Right lobe of liver (tissue), 6 donors: ENCODE results near the gene MPEG1. TPM values are rescaled to one million over a fixed set of nuclear protein-coding genes. Genes with fewer than 3 reads are reported as not detected.

Experiments used
- ATAC-seq, 4 donors: fragments of 200-7000 bp; cut with Tn5 transposase; one replicate each; pipeline ENCODE4 v1.9.1; 2020; ENCODE audit warnings: mild to moderate bottlenecking in 4 of 4, moderate library complexity in 4 of 4
- DNase-seq, 3 donors: peaks; one replicate each; pipeline ENCODE4 v3.0.0-alpha.2; 2020
- H3K27ac ChIP-seq, 3 donors: fragments of 200-600 bp; one replicate each; pipeline ENCODE4 v1.8.0; 2022
- H3K27me3 ChIP-seq, 2 donors: fragments of 200-600 bp; one replicate each; pipeline ENCODE4 v1.8.0; 2022
- H3K36me3 ChIP-seq, 4 donors: fragments of 200-600 bp; sonication (generic) in 1 of 4; one replicate each; pipeline versions ENCODE4 v1.5.1 to v1.8.0; 2017 to 2022; ENCODE audit warnings: control low read depth in 1 of 4
- H3K4me1 ChIP-seq, 4 donors: fragments of 200-600 bp; sonication (generic) in 1 of 4; one replicate each; pipeline versions ENCODE4 v1.5.1 to v1.8.0; 2017 to 2022; ENCODE audit warnings: control low read depth in 1 of 4
- H3K4me3 ChIP-seq, 3 donors: fragments of 200-600 bp; one replicate each; pipeline ENCODE4 v1.8.0; 2022
- H3K9me3 ChIP-seq, 4 donors: fragments of 200-600 bp; sonication (generic) in 1 of 4; one replicate each; pipeline versions ENCODE4 v1.5.1 to v1.8.0; 2017 to 2022; ENCODE audit warnings: control low read depth in 1 of 4
- POLR2A ChIP-seq: fragments of 450-650 bp; IDR thresholded peaks from one replicate; pipeline ENCODE4 v1.6.1; 2017; ENCODE audit warnings: antibody characterized with exemption, mild to moderate bottlenecking
- WGBS: methylation state at CpG from one replicate; pipeline ENCODE4 v1.1.6; 2018; ENCODE audit warnings: low coverage, low lambda C conversion rate; ENCODE audit not compliant: insufficient coverage; ENCODE audit errors: missing lambda C conversion rate; 5-methylcytosine and 5-hydroxymethylcytosine counted together
- intact Hi-C, 2 donors: fragments of 100-400 bp; cut with DNase I; formaldehyde crosslinking; loops; one replicate each; pipeline versions ENCODE4 v1.11.2 to v1.14.1; 2022
- total RNA-seq, 6 experiments: library from RNA; depleted of rRNA in 2 of 6; stranded (reverse); fragments of >200 nt in 2 of 6; fragmentation: NEBNext Ultra II Directional in 3 of 6; extraction: Animal tissue kit (Norgen Biotek cat#: 25700) in 3 of 6; gene quantifications; one replicate each; pipeline versions ENCODE4 v1.1.0 to v1.2.4, GENCODE V29; 2016 to 2023
- TF ChIP-seq, protein P1 (sequence below), 4 donors: fragments of 200-600 bp in 3 of 4; fragments of 450-650 bp in 1 of 4; IDR thresholded peaks; one replicate each; pipeline versions ENCODE4 v1.5.1 to v1.8.0; 2016 to 2022; ENCODE audit warnings: antibody characterized with exemption in 4 of 4, mild to moderate bottlenecking in 2 of 4
- donor health status: DM: no; HTN: yes; CAD: no.
- donor health status: DM: no; HTN: no; CAD: no.
- donor health status: DM: no; HTN: no; CAD: no.
- donor health status: DM: no; HTN: yes; CAD: no.
- donor health status: DM: no; HTN: yes; CAD: no.

The MPEG1 gene
- total RNA-seq, 6 experiments from 2014 or later = 5.6 to 22.6 (median 7.4) TPM

DNA sequence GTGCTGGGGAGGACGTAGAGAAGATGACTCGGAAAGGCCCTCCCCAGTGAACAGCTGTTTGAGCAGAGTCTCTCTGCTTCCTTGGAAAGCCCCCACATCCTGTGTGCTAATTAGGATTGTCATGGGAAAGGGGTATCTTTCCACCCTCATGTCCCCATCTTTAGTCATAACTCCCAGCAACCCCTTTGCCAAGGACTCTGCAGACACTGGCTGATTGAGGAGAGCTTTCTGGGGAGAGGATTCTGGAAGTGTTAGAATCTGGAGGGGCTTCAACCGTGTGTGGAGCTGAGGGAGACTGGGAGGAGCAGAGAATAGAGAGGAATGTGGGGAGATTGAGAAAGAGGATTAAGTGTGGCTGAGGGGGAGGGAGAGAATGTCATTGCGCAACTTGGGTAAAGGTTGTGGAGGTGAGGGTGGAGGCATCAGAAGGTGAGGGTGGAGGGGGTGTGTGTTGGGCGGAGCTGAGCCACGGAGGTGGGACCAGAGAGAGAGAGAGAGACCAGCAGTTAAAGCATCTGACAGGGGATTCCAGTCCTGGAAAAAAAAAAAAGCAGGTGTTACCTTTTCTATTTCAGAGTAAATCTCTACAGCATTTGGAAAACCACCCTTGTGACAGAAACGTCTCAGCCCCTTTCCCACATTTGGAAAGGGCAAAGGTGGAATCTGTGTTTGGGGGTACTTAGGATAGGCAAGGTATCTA is 38.6 kb downstream of the MPEG1 start:
- TF ChIP-seq POLR2A = peak; percentile 42
- TF ChIP-seq, protein P1, sequence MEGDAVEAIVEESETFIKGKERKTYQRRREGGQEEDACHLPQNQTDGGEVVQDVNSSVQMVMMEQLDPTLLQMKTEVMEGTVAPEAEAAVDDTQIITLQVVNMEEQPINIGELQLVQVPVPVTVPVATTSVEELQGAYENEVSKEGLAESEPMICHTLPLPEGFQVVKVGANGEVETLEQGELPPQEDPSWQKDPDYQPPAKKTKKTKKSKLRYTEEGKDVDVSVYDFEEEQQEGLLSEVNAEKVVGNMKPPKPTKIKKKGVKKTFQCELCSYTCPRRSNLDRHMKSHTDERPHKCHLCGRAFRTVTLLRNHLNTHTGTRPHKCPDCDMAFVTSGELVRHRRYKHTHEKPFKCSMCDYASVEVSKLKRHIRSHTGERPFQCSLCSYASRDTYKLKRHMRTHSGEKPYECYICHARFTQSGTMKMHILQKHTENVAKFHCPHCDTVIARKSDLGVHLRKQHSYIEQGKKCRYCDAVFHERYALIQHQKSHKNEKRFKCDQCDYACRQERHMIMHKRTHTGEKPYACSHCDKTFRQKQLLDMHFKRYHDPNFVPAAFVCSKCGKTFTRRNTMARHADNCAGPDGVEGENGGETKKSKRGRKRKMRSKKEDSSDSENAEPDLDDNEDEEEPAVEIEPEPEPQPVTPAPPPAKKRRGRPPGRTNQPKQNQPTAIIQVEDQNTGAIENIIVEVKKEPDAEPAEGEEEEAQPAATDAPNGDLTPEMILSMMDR (IDR thresholded peaks at IDR 0.05) = no peak
- DNase-seq (peak; percentile 76 to 92 (median 88)), ATAC-seq (peak; percentile 64 to 80 (median 75))

DNA sequence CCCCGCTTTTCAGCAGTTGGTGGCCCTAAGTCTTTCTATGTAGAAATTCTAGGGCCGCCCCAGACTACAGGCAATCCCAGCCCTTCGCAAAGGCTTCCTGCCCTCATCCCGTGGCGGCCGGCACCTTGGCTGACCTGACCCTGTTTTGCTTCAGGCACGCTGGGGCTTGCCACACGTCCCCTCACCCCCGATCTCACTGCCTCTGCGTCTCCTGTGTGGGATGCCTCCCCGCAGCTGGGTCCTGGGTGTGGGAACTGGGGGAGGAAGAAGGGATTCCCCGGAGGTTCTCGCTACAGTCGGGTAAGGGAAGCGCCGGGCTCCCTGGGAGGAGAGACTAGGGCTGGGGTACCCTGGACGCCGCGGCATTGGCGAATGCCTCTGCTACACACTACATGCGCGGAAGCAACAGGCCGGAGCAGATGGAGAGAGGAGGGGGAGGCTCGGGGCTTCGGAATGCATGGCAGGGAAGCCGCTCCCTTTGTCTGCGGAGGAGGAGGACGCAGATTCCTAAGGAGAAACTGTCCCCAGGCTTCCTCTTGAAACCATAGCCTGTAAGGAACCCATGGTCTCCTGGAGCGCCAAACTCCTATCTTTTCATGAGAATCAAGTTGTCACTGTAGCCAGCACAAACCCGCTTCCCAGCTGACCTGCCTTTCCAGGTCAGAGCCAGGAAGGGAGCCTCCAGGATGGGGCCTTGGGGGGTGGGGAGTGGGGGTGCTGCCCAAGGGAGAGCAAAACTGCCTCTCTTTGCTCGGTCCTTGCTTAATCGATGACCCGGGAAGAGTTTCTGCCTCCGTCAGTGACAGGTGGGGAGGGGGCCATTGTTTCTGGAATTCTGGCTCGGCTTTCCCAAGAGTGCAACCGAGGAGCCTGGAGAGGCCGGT is 39.4 kb downstream of the MPEG1 start:
- ATAC-seq = peak; percentile 4 to 23 (median 18)

More for the DNA sequence above, 38.6 kb downstream of the MPEG1 start:
- Histone ChIP-seq H3K4me1 (peaks cover 0 to 34% (median 11%) of the 10 kb centered on the region in 4 donors), H3K27me3 (no peaks in the 10 kb centered on the region), H3K9me3 (no peaks in the 10 kb centered on the region), H3K4me3 (peak overlapping the region; percentile 72 to 78 (median 74)), H3K27ac (peak overlapping the region; percentile 78 to 91 (median 79)), H3K36me3 (no peaks in the 10 kb centered on the region)
- WGBS = 14% methylated on average over 6 of the region's 7 CpGs
- intact Hi-C loops = loop anchor here in 1 of 2 donors (5.0 kb wide), 1 partner anchor 33 kb away; no protein-coding TSS in a partner anchor

DNA sequence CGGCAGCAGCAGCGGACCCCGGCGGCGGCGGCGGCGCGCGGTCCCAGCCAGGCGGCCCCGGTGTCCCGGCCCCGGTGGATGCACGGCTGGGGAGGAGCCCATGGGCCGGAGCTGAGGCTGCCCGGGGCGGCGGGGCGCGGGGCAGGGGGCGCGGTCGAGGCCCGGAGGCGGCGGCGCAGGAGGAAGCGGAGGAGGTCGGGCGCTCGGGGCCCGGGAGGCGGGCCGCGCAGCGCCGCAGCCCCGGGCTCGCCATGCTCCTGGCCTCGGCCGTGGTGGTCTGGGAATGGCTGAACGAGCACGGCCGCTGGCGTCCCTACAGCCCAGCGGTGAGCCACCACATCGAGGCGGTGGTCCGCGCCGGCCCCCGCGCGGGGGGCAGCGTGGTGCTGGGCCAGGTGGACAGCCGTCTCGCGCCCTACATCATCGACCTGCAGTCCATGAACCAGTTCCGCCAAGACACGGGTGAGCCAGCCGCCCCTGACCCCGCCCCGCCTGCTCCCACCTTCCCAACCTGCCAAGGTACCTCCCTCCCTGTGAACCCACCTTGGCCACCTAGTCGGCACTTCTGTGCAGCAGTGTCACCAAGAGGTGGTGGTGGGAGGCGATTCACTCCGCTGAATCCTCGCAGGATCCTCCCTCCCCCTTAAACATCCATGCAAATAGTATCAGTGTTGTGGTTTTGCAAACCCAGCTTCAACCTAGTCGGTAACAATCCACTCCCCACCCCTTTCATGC is 40.2 kb downstream of the MPEG1 start:
- peak overlapping the region; percentile 78 to 91 (median 79) for H3K27ac ChIP-seq
- intact Hi-C loops = loop anchor here in 1 of 2 donors (5.0 kb wide), 1 partner anchor 35 kb away; no protein-coding TSS in a partner anchor
- H3K4me3 ChIP-seq = peak overlapping the region; percentile 72 to 78 (median 74)
- ATAC-seq = peak; percentile 0 to 8 (median 4)
- H3K4me1 ChIP-seq = peaks cover 0 to 34% (median 11%) of the 10 kb centered on the region in 4 donors
- H3K36me3 ChIP-seq = no peaks in the 10 kb centered on the region
- DNase-seq = peak; percentile 63 to 70 (median 69)
- no peak for TF ChIP-seq POLR2A
- TF ChIP-seq, protein P1 (IDR thresholded peaks at IDR 0.05) = no peak
- 4% methylated on average over 7 of the region's 70 CpGs for WGBS
- no peaks in the 10 kb centered on the region for H3K27me3 ChIP-seq
- no peaks in the 10 kb centered on the region for H3K9me3 ChIP-seq

More for the DNA sequence above, 39.4 kb downstream of the MPEG1 start:
- Histone ChIP-seq H3K4me3 (peak overlapping the region; percentile 72 to 78 (median 74)), H3K36me3 (no peaks in the 10 kb centered on the region), H3K27ac (peak overlapping the region; percentile 78 to 91 (median 79)), H3K27me3 (no peaks in the 10 kb centered on the region), H3K9me3 (no peaks in the 10 kb centered on the region), H3K4me1 (peaks cover 0 to 34% (median 11%) of the 10 kb centered on the region in 4 donors)
- TF ChIP-seq, protein P1 (IDR thresholded peaks at IDR 0.05) = no peak
- no peak for TF ChIP-seq POLR2A
- DNase-seq = peak; percentile 60 to 68 (median 66)
- intact Hi-C loops = loop anchor here in 1 of 2 donors (5.0 kb wide), 1 partner anchor 34 kb away; no protein-coding TSS in a partner anchor
- WGBS = 6% methylated on average over 28 of the region's 37 CpGs
